Measurements from ENCODE around the gene RSAD2.

GRCh38 chr2:6855860-6856547, 21.6 kb upstream of the RSAD2 start:
- TF ChIP-seq CTCF (IDR thresholded peaks at IDR 0.05; ENCODE audit: insufficient read depth, low read depth, low read length) = no peak
- TF ChIP-seq EZH2 (IDR thresholded peaks at IDR 0.05; ENCODE audit: insufficient read depth, low read length) = no peak

All from astrocyte (in vitro differentiated cells and primary cell).